Brain pericyte (primary cell): ENCODE data around the gene CBL.
"Not testable (repeated sequence)": the region's sequence is repeated elsewhere in the genome, so short reads cannot be mapped to it uniquely, and the experiment has no call there.

ENCODE experiments used
- DNase-seq: peaks from one replicate; pipeline ENCODE4 v3.0.0-alpha.2; 2012; ENCODE audit warnings: low read depth, low spot score

Gene CBL

DNA sequence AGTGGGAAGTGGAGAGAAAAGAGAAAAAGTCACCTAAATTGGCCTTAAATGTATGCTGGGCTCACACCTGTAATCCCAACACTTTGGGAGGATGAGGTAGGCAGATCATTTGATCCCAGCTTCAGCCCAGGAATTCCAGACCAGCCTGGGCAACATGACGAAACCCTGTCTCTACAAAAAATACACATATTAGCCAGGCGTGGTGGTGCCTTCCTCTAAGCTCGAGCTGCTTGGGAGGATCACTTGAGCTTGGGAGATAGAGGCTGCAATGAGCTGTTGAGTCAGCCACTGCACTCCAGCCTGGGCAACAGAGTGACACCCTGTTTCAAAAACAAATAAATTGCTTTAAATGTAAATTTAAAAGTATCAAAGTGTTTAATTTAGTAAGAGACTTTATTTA lies 3.9 kb downstream of the CBL start:
- no peak for DNase-seq

GRCh38 chr11:119218141-119218878 lies 12.2 kb downstream of the CBL start:
- no peak for DNase-seq

GRCh38 chr11:119222308-119222707 lies 16.2 kb downstream of the CBL start:
- no peak for DNase-seq

DNA sequence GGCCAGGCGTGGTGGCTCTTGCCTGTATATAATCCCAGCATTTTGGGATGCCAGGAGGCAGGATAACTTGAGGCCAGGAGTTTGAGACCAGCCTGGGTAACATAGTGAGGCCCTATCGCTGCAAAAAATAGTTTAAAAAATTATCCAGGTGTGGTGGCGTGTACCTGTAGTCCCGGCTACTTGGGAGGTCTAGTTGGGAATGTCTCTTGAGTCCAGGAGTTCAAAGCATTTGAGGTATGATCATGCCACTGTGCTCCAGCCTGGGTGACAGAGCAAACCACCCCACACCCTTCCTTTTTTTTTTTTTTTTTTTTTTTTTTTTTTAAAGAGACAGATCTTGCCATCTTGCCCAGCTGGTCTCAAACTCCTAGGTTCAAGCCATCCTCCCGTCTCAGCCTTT lies 16.8 kb downstream of the CBL start:
- DNase-seq, result no peak

GRCh38 chr11:119223856-119224255 lies 17.7 kb downstream of the CBL start:
- DNase-seq, result no peak

DNA sequence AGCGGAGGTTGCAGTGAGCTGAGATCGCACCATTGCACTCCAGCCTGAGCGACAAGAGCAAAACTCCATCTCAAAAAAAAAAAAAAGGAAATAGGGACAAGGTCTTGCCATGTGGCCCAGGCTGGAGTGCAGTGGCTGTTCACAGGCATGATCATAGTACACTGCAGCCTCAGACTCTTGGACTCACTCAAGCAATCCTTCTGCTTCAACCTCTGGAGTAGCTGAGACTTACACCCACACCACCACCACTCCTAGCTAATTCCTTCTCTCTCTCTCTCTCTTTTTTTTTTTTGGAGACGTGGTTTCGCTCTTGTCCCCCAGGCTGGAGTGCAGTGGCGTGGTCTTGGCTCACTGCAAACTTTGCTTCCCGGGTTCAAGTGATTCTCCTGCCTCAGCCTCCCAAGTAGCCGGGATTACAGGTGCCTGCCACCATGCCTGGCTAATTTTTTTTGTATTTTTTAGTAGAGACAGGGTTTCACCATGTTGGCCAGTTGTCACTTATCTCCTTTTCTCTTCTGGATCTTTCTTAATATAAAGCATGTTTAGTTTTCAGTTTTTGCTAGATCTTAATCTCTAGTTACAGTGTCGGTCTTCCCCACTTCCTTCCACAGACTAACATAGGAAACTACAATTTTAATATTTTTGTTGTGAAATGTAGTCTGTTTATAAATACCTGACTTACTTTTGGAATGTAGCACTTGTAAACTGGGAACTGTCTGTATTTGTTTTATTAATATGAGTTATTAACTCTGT lies 22.6 kb downstream of the CBL start:
- not testable (repeated sequence) for DNase-seq

DNA sequence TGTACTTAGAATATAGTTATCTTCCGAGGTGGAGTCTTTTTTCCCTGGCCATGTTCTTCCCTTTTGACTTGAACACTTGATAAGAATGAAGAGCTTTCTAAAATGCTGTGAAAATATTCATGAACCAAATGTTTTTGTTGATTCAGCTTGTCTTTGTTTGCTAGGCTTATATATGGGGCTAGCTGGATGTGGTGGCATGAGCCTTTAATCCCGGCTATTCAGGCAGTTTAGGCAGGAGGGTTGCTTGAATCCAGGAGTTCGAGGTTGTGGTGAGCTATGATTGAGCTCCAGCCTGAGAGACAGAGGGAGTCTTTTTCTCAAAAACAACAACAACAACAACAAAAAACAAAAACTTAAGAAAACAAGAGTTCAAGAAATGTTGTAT lies 23.1 kb downstream of the CBL start:
- DNase-seq, result no peak

DNA sequence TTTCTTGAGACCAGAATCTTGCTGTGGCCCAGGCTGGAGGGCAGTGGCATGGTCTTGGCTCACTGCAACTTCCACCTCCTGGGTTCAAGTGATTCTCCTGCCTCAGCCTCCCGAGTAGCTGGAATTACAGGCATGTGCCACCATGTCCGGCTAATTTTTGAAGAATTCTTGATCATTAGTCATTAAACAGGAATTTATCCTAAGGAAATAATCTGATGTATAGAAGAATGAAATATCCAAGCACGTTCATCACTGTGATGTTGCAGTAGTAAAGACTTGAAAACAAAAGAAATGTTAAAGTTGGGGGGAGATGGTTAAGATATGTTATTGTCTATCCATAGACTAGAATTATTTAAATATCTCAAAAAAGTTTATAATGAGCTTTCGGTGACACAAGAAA lies 23.6 kb downstream of the CBL start:
- DNase-seq, result no peak

DNA sequence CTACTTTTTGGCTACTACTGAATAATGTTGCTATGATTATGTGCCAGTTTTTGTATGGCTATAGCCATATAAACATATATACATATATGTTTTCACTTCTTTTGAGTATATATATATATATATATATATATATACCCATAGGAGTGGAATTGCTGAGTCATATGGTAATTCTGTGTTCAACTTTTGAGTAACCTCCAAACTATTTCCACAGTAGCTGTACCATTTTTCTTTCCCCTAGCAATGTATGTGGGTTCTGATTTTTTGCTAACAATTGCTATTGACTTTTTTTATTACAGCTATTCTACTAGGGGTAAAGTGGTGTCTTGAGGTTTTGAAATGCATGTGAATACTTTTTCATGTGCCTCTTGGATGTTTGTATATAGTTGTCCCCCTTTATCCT lies 30.4 kb downstream of the CBL start:
- DNase-seq, result no peak

GRCh38 chr11:119236891-119237290 lies 30.8 kb downstream of the CBL start:
- no peak for DNase-seq

- DNase-seq, result no peak
Measured at GRCh38 chr11:119237515-119237914, 31.4 kb downstream of the CBL start.

DNA sequence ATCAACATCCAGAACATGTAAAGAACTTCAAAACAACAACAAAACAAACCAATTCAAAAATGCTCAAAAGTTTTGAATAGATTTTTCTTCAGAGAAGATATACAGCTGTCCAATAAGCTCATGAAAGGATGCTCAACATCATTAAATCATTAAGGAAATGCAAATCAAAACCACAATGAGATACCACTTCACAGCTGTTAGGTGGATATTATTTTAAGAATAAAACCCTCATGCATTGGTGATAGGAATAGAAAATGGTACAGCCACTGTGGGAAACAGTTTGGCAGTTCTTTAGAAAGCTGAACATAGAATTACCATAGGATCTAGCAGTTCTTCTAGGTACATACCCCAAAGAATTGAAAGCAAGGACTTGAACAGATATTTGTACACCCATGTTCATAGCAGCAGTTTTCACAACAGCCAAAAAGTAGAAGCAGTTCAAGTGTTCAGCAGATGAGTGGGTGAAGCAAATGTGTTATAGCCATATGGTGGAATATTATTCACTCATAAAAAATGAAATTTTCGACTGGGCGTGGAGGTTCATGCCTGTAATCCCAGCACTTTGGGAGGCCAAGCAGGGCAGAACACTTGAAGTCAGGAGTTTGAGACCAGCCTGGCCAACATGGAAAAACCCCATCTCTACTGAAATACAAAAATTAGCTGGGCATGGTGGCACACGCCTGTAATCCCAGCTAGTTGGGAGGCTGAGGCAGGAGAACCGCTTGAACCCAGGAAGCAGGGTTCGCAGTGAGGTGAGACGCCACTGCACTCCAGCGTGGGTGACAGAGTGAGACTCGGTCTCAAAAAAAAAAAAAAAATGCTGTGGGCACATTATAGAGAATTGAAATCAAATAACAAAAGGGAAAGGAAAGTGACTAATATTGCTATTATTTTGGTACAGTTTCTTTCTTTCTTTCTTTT lies 42.9 kb downstream of the CBL start:
- DNase-seq, result no peak

GRCh38 chr11:119249671-119250010 lies 43.5 kb downstream of the CBL start:
- no peak for DNase-seq

DNA sequence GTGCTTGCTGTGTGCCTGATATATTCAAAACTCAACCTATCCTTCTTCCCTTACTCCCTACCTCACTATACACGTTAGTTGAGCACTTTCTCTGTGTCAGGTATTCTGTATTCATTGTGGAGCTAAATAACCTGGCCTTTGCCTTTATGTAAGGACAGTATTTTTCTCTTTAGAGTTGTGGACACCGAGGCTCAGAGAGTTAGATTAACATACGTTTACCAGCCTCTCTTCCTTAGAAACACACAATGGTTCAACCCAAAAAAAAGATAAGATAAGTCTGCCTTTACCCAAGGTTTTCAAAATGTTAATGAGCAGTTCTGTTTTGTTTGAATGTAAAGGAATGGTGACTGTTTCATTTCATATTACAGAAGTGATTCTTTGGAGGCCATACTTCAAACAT lies 45.0 kb downstream of the CBL start:
- DNase-seq, result no peak

- no peak for DNase-seq
Measured at GRCh38 chr11:119254239-119254638, 48.1 kb downstream of the CBL start.

DNA sequence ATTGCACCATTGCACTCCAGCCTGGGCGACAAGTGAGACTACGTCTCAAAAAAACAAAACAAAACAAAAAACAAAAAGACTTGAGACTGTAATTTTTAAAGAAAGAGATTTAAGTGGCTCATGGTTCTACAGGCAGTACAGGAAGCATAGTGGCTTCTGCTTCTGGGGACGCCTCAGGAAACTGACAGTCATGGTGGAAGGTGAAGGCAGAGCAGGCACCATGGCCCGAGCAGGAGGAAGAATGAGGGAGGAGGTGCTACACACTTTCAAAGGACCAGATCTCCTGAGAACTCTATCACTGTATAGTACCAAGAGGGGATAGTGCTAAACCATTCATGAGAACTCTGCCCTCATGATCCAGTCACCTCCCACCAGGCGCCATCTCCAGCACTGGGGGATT lies 52.0 kb downstream of the CBL start:
- DNase-seq, result no peak

DNA sequence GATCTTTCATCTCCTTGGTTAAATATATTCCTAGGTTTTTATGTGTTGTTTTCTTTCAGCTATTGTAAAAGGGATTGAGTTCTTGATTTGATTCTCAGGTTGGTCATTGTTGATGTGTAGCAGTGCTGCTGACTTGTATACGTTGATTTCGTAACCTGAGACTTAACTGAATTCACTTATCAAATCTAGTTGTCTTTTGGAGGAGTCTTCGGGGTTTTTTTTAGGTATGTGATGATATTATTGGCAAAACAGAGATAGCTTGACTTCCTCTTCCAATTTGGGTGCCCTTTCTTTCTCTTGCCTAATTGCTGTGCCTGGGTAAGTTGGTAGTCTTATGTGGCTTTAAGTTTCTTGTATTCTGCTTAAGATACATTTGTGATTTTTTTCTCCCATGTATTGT lies 52.8 kb downstream of the CBL start:
- no peak for DNase-seq

DNA sequence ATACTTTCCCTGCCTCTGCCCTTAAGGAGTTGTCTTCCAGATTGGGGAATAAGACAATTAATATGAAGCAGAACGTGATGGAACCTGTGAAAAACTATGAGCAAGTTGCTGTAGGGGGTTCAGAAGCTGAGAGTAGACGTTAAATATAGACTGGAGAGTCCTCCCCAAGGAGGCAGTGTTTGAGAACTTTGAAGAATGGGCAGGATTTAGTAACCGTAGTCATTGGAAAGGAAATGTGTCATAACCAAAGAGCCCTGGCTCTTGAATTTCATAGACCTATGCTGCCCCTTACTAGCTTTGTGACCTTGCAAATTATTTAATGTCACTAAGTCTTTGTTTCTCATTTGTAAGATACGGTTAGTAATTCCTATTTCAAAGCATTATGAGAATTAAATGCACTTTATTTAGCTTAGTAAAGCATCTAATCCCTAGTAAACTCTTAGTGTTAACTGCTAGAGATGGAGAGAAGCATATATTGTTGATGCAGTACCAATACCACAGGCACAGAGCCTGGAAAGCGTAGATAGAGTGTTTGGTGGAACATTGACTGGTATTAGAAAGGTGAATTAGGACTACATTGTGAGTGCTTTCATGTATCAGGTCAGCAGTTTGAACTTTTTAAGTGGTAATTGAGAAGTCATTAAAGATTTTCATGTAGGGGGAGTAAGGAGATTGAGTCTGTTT lies 56.7 kb downstream of the CBL start:
- DNase-seq, result no peak

GRCh38 chr11:119263352-119263940 lies 57.3 kb downstream of the CBL start:
- DNase-seq, result no peak

GRCh38 chr11:119266063-119266462 lies 59.9 kb downstream of the CBL start:
- DNase-seq, result no peak

- DNase-seq, result no peak
Measured at GRCh38 chr11:119266517-119267255, 60.5 kb downstream of the CBL start.
